HAP-1 (cell line): ENCODE measurements around the gene FNIP2.
"Not testable (repeated sequence)": the region's sequence is repeated elsewhere in the genome, so short reads cannot be mapped to it uniquely, and the experiment has no call there.

Source experiments
- DNase-seq, 2 experiments: peaks; one replicate each; pipeline ENCODE4 v3.0.0-alpha.2; 2016 to 2020; ENCODE audit warnings: low spot score in 2 of 2
- H3K27me3 ChIP-seq: fragments of 250-450 bp; sonication (Bioruptor Pico); 2 replicates; pipeline ENCODE4 v1.5.1; 2020; ENCODE audit warnings: low read depth, mild to moderate bottlenecking, moderate library complexity
- H3K36me3 ChIP-seq: fragments of 250-450 bp; sonication (Bioruptor Pico); replicated peaks from 2 replicates; pipeline ENCODE4 v1.5.1; 2020; ENCODE audit warnings: mild to moderate bottlenecking
- H3K4me1 ChIP-seq: fragments of 250-450 bp; sonication (Bioruptor Pico); 2 replicates; pipeline ENCODE4 v1.5.1; 2020; ENCODE audit warnings: mild to moderate bottlenecking
- H3K4me3 ChIP-seq: fragments of 250-450 bp; sonication (Bioruptor Pico); 2 replicates; pipeline ENCODE4 v1.5.1; 2020; ENCODE audit warnings: mild to moderate bottlenecking, moderate library complexity
- H3K9me3 ChIP-seq: fragments of 250-450 bp; sonication (Bioruptor Pico); 2 replicates; pipeline ENCODE4 v1.5.1; 2020; ENCODE audit warnings: mild to moderate bottlenecking, moderate library complexity
- in situ Hi-C: fragments of 300-500 bp; cut with MboI; formaldehyde crosslinking; loops from 3 replicates; pipeline ENCODE4 v1.14.3; 2020; ENCODE audit warnings: low sequenced_read_pairs, inconsistent platforms, mixed read lengths

FNIP2 gene

GRCh38 chr4:158871335-158871724, 102.5 kb downstream of the FNIP2 start:
- in situ Hi-C loops = no loop called here
- no peaks in the 10 kb centered on the region for H3K27me3 ChIP-seq
- no peaks in the 10 kb centered on the region for H3K36me3 ChIP-seq
- DNase-seq = no peak
- no peaks in the 10 kb centered on the region for H3K4me1 ChIP-seq
- H3K4me3 ChIP-seq = no peak overlapping the region
- no peaks in the 10 kb centered on the region for H3K9me3 ChIP-seq

GRCh38 chr4:158873795-158874401, 105.1 kb downstream of the FNIP2 start:
- H3K36me3 ChIP-seq = no peaks in the 10 kb centered on the region
- H3K4me3 ChIP-seq = no peak overlapping the region
- in situ Hi-C loops = no loop called here
- H3K27me3 ChIP-seq = no peaks in the 10 kb centered on the region
- H3K4me1 ChIP-seq = no peaks in the 10 kb centered on the region
- DNase-seq = no peak
- no peaks in the 10 kb centered on the region for H3K9me3 ChIP-seq

- in situ Hi-C loops = no loop called here
- Histone ChIP-seq H3K4me1 (no peaks in the 10 kb centered on the region), H3K36me3 (no peaks in the 10 kb centered on the region), H3K9me3 (no peaks in the 10 kb centered on the region), H3K4me3 (no peak overlapping the region), H3K27me3 (no peaks in the 10 kb centered on the region)
- DNase-seq = no peak
Observed at GRCh38 chr4:158875026-158875425, 106.2 kb downstream of the FNIP2 start.

GRCh38 chr4:158875455-158875854, 106.6 kb downstream of the FNIP2 start:
- in situ Hi-C loops = no loop called here
- no peaks in the 10 kb centered on the region for H3K4me1 ChIP-seq
- no peak for DNase-seq
- no peak overlapping the region for H3K4me3 ChIP-seq
- no peaks in the 10 kb centered on the region for H3K27me3 ChIP-seq
- H3K36me3 ChIP-seq = no peaks in the 10 kb centered on the region
- H3K9me3 ChIP-seq = no peaks in the 10 kb centered on the region

GRCh38 chr4:158877069-158877468, 108.2 kb downstream of the FNIP2 start:
- H3K27me3 ChIP-seq = no peaks in the 10 kb centered on the region
- H3K36me3 ChIP-seq = no peaks in the 10 kb centered on the region
- no peaks in the 10 kb centered on the region for H3K4me1 ChIP-seq
- DNase-seq = no peak
- H3K4me3 ChIP-seq = no peak overlapping the region
- in situ Hi-C loops = no loop called here
- no peaks in the 10 kb centered on the region for H3K9me3 ChIP-seq

GRCh38 chr4:158882142-158882541, 113.3 kb downstream of the FNIP2 start:
- in situ Hi-C loops, H3K4me3 ChIP-seq, H3K4me1 ChIP-seq, DNase-seq, H3K36me3 ChIP-seq, H3K27me3 ChIP-seq, H3K9me3 ChIP-seq: not testable (repeated sequence)

- Histone ChIP-seq H3K4me1 (no peaks in the 10 kb centered on the region), H3K36me3 (no peaks in the 10 kb centered on the region), H3K9me3 (no peaks in the 10 kb centered on the region), H3K27me3 (no peaks in the 10 kb centered on the region), H3K4me3 (no peak overlapping the region)
- in situ Hi-C loops = no loop called here
- no peak for DNase-seq
Observed at GRCh38 chr4:158884280-158884679, 115.5 kb downstream of the FNIP2 start.

GRCh38 chr4:158885564-158885963, 116.7 kb downstream of the FNIP2 start:
- no peak for DNase-seq
- no peaks in the 10 kb centered on the region for H3K4me1 ChIP-seq
- H3K36me3 ChIP-seq = no peaks in the 10 kb centered on the region
- H3K27me3 ChIP-seq = no peaks in the 10 kb centered on the region
- H3K9me3 ChIP-seq = no peaks in the 10 kb centered on the region
- no peak overlapping the region for H3K4me3 ChIP-seq
- in situ Hi-C loops = no loop called here

- H3K36me3 ChIP-seq = no peaks in the 10 kb centered on the region
- in situ Hi-C loops = no loop called here
- DNase-seq = no peak
- H3K4me3 ChIP-seq = no peak overlapping the region
- no peaks in the 10 kb centered on the region for H3K9me3 ChIP-seq
- H3K27me3 ChIP-seq = no peaks in the 10 kb centered on the region
- no peaks in the 10 kb centered on the region for H3K4me1 ChIP-seq
Observed at GRCh38 chr4:158890294-158890693, 121.5 kb downstream of the FNIP2 start.

GRCh38 chr4:158891256-158891655, 122.4 kb downstream of the FNIP2 start:
- no peak for DNase-seq

GRCh38 chr4:158894826-158895225, 126.0 kb downstream of the FNIP2 start:
- no peak for DNase-seq
- Histone ChIP-seq H3K9me3 (no peaks in the 10 kb centered on the region), H3K4me1 (no peaks in the 10 kb centered on the region), H3K36me3 (no peaks in the 10 kb centered on the region), H3K4me3 (no peak overlapping the region), H3K27me3 (no peaks in the 10 kb centered on the region)
- in situ Hi-C loops = no loop called here

More at GRCh38 chr4:158891256-158891655, 122.4 kb downstream of the FNIP2 start:
- Histone ChIP-seq H3K27me3 (no peaks in the 10 kb centered on the region), H3K36me3 (no peaks in the 10 kb centered on the region), H3K4me3 (no peak overlapping the region), H3K4me1 (no peaks in the 10 kb centered on the region), H3K9me3 (no peaks in the 10 kb centered on the region)
- in situ Hi-C loops = no loop called here

GRCh38 chr4:158895797-158896576, 127.2 kb downstream of the FNIP2 start:
- Histone ChIP-seq H3K4me3 (no peak overlapping the region), H3K9me3 (no peaks in the 10 kb centered on the region), H3K36me3 (no peaks in the 10 kb centered on the region), H3K4me1 (no peaks in the 10 kb centered on the region), H3K27me3 (no peaks in the 10 kb centered on the region)
- in situ Hi-C loops = no loop called here
- DNase-seq = no peak

GRCh38 chr4:158896577-158897238, 127.9 kb downstream of the FNIP2 start:
- in situ Hi-C loops, DNase-seq: not testable (repeated sequence)

GRCh38 chr4:158900408-158900807, 131.6 kb downstream of the FNIP2 start:
- DNase-seq, H3K36me3 ChIP-seq, H3K27me3 ChIP-seq, in situ Hi-C loops, H3K4me1 ChIP-seq, H3K9me3 ChIP-seq, H3K4me3 ChIP-seq: not testable (repeated sequence)

More at GRCh38 chr4:158896577-158897238, 127.9 kb downstream of the FNIP2 start:
- not testable (repeated sequence) for H3K4me1 ChIP-seq, H3K27me3 ChIP-seq, H3K4me3 ChIP-seq, H3K9me3 ChIP-seq, H3K36me3 ChIP-seq
